A204.1 (cell line): ENCODE data around the gene PSMB10.

Experiments
- FAIRE-seq: peaks from 2 replicates; lab custom pipeline; 2012; peaks lifted over from hg19 to GRCh38; lab: Jason Lieb, UNC

Gene PSMB10

DNA sequence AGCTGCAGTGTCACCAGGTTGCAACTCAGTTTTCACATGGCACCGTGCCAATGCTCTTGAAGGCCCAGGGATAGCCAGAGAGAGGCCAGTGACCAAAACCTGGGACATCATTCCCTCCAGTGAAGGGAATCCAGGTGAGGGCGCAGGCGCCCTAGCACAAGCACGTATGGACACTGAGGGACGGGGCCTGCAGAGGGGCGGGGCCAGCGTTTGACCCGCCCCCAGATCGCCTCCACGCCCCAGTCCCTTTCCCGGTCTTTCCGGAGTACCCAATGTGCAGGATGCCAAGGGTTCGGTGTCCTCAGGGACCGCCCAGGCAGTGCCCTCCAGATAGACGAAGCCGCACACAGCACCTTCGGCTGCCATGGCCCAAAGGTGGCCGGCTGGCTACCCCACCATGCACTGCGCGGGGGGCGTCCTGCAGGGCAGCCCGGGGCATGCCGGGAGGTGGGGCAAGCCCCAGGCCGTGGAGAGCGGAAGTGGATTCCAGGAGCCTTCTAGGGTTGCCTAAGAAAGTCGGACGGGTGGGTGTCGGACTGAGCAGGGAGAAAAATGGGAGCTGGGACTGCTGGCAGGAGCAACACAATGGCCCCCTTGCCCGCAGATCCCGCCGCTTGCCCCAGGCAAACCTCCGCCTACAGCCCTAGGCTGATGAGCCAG lies 27.1 kb upstream of the PSMB10 start:
- no peak for FAIRE-seq

DNA sequence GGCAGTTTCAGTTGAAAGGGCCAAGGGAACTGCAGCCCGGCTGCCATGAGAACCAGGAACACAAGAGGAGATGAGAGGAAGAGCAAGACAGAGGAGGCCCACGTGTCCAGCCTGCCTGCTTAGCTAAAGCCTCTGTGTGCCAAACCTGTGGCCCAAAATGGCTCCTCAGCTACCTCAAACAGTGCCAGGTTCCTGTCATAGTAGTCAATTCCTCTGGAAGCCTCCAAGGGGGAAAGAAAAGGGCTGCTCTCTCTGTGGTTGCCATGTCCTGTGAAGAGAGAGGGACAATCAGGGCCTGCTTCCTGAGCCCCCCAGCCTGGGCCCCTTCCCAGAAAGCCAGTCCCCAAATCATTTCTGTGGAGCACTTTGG lies 26.6 kb upstream of the PSMB10 start:
- FAIRE-seq = no peak

DNA sequence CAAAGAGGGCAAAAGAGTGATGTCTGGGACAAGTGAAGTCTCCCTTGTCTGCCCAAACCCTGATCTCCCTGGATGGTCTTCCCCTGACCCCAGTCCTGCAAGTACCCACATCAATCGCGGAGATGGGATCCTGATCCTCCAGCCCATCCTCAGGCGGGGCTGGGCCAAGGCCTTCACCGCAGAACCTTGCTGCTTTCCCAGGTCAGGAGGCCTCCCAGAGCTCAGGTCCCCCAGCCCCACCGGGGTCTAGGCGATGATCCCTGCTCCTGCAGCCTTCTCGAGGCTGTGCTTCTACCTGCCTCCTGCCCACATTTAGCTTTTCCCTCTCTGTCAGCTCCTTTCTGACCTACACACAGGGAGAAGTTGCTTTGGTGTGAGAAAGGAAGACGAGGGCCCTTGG lies 25.5 kb upstream of the PSMB10 start:
- FAIRE-seq = no peak

DNA sequence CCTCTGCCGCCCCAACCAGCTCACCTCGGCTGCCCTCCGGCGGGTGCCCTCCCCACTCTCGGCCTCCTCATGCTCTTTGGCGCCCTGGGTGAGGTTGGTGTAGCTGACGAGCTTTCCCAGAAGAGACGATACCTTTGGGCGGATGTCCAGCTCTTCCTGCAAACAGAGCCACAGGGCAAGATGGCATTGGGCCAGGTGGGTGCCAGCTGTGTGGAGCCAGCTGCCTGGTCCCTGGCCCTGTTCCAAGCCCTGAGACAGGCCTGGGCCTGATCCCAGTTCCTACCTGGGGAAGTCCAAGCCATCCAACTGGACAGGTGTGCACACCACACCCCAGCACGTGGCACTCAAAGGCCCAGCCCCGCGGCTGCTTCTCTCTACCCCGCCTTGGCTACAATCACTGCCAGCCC lies 24.9 kb upstream of the PSMB10 start:
- no peak for FAIRE-seq

- FAIRE-seq = no peak
These were observed 23.1 kb upstream of the PSMB10 start for GRCh38 chr16:67959536-67960329.

DNA sequence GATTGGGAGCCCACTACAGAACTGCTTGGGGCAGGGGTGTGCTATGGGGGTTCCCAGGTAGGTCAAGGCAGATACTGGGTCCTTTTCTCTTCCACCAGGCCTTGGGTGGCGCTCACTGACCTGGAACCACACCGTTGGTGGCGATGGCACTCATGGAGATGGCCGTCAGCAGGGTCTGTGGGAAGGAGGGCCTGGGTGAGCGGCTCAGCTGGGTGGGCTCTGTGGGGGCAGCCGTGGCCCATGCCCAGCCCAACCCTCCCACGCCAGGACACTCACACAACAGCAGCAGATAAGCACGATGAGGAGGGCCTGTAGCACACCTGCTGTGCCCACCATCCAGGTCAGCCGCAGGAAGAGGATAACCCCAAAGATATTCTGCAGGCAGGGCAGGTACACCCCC lies 21.0 kb upstream of the PSMB10 start:
- FAIRE-seq = no peak

DNA sequence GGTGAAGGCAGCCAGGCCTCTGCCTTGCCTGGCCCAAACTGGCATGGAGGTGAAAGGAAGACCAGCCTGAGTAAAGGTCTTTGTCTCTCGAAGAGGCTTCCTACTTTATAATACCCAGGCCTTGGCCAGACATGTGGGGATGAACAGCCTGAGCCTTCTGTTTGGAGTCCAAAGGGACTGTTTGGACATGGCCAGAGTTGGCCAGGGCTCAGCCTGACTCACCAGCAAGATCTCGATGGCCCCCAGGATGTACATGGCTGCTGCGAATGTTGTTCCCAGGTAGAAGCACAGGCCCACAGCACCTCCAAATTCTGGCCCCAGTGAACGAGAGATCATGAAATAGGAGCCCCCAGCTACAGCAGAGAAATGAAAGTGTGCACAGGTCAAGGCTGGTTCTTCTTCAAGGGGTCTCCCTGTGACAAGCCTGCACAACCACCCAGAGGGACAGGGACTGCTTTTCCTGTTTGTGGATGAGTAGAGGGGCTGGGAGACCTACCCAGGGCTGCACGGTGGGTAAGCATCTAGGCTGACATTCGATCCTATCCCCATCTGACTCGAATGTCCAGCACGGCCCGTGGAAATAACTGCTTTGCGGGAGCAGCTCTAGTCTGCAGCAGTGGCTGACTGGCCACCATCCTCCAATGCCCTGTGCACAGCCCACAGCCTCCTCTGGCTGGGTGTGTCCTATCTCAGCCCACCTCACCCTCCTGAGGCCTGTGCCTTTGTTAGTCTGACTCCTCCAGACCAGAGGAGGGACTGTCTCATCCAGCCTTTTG lies 18.0 kb upstream of the PSMB10 start:
- FAIRE-seq = no peak

- FAIRE-seq = no peak
These were observed 17.2 kb upstream of the PSMB10 start for GRCh38 chr16:67953641-67954375.

- FAIRE-seq = no peak
These were observed 14.8 kb upstream of the PSMB10 start for GRCh38 chr16:67951485-67951884.

- no peak for FAIRE-seq
These were observed 13.7 kb upstream of the PSMB10 start for GRCh38 chr16:67950335-67950843.

DNA sequence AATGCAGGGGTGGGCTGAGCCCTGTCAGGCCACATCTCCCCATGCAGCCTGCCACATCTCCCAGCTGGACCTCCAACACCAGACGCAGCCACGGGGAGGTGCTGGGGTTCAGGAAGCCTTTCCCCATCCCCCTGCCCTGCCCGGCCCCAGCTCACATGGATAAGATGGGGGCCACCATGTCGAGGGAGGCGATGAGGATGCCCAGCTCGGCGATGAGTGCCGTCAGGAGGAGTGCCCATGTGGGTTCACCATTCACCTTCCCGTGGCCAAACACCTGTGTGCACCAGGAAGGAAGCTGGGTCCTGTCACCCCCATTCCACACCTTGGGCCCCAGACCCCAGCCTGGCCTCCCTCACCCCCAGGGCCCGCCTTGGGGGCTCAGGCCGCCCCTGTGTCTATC lies 13.0 kb upstream of the PSMB10 start:
- no peak for FAIRE-seq

GRCh38 chr16:67948015-67948414 lies 11.4 kb upstream of the PSMB10 start:
- FAIRE-seq = no peak

- FAIRE-seq = no peak
These were observed 10.4 kb upstream of the PSMB10 start for GRCh38 chr16:67946966-67947558.

- FAIRE-seq = no peak
These were observed 9.5 kb upstream of the PSMB10 start for GRCh38 chr16:67946128-67946569.

DNA sequence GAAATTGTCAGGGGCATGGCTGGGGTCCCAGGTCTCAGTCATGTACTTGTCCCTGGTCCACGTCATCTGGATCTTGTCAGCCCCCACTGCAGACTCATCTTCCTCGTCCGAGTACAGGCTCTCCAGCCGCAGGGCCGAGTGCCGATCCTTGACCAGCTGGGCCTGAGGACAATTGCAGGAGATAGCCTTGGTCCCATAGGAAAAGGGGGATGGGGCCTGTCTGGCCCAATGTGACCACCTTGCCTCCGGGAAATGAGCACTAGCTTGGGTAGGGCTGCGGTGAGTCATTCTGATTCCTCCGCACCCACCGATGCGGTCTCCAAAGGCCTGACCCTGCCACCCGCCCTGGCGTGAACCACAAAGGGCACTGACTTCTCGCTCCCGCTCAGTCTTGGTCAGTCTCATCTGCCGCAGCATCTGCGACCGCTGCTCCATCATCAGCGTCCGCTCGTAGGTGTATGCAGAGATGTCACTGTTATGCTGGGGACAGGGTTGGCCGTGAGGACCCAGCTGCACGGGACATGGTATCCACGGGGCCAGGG lies 8.8 kb upstream of the PSMB10 start:
- no peak for FAIRE-seq

DNA sequence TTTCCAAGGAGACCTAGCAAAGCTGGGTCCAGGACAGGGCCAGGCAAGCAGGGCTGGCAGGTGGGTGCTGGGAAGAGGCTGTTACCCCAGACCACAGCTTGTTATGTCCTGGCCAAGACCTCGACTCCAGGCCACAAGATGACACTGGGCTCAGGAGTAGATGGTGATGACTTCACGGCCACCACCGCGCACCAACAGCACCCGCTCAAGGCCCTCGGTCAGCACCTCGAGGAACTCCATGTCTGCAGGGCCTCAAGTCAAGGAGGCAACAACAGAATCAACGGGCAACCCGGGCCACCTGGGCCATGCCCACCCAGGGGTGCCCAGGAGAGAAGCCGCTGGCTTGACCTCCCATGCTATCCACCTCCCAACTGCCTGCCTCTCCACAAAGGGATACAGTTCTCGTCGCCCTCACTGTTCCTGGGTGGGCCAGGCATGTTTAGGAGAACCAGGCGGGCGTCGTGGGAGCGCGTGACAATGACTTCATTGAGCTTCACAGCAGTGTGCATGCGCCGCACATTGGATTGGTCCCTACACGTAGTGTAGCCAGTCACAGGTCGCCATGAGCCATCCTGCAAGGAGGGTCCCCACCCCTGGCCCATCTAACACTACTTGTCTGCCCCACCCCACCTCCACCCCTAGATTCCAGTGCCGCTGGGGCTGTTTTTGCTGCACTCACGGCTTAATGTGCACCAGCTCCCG lies 8.2 kb upstream of the PSMB10 start:
- no peak for FAIRE-seq

GRCh38 chr16:67943619-67944504 lies 7.2 kb upstream of the PSMB10 start, which contains the start of gene LCAT:
Gene LCAT, minus strand, starts transcription at chr16:67944120. Its CDS starts 19 bp downstream, at chr16:67944101.
- FAIRE-seq = no peak

- no peak for FAIRE-seq
These were observed 6.6 kb upstream of the PSMB10 start for GRCh38 chr16:67943256-67943618.

GRCh38 chr16:67942510-67943255 lies 6.0 kb upstream of the PSMB10 start:
- no peak for FAIRE-seq
